SU-DHL-6 (cell line): ENCODE measurements around the gene MAML3.

Experiments used
- H2AFZ ChIP-seq: fragments of 200-600 bp; sonication (generic); 2 replicates; pipeline ENCODE4 v1.6.1; 2014; ENCODE audit warnings: low read depth, mild to moderate bottlenecking, moderate library complexity, mixed read lengths, antibody characterized with exemption, low read length; ENCODE audit not compliant: severe bottlenecking
- H3F3A ChIP-seq: fragments of 200-600 bp; shearing (Covaris generic); 2 replicates; pipeline ENCODE4 v1.6.0; 2016; ENCODE audit warnings: antibody characterized with exemption, mild to moderate bottlenecking; ENCODE audit not compliant: insufficient read depth
- H3K27ac ChIP-seq: fragments of 200-600 bp; sonication (generic); 2 replicates; pipeline ENCODE4 v1.5.1; 2016; ENCODE audit warnings: low read depth, mild to moderate bottlenecking, low read length, moderate library complexity, mixed read lengths
- H3K27me3 ChIP-seq: fragments of 200-600 bp; sonication (generic), shearing (Covaris generic); 2 replicates; pipeline ENCODE4 v1.6.0; 2014; ENCODE audit warnings: mild to moderate bottlenecking, low read length
- H3K36me3 ChIP-seq: fragments of 200-600 bp; sonication (generic); 2 replicates; pipeline ENCODE4 v1.6.1; 2014; ENCODE audit warnings: mild to moderate bottlenecking, low read length, mixed read lengths
- H3K4me2 ChIP-seq: fragments of 300-600, 200-600 bp; shearing (Covaris generic), sonication (generic); 2 replicates; pipeline ENCODE4 v1.6.0; 2014; ENCODE audit warnings: low read length, low read depth, mild to moderate bottlenecking; ENCODE audit not compliant: poor library complexity, severe bottlenecking
- H3K4me3 ChIP-seq: fragments of 200-600 bp; sonication (generic); 2 replicates; pipeline ENCODE4 v1.5.1; 2014; ENCODE audit warnings: antibody characterized with exemption, low read length, mild to moderate bottlenecking, mixed read lengths; ENCODE audit not compliant: insufficient read depth, poor library complexity, severe bottlenecking
- H3K79me2 ChIP-seq: fragments of 200-600 bp; sonication (generic); 2 replicates; pipeline ENCODE4 v1.6.1; 2014; ENCODE audit warnings: mild to moderate bottlenecking, low read length, moderate library complexity; ENCODE audit not compliant: insufficient read depth
- H3K9ac ChIP-seq: fragments of 200-600 bp; sonication (generic); 2 replicates; pipeline ENCODE4 v1.7.0; 2014; ENCODE audit warnings: mild to moderate bottlenecking, low read length
- H3K9me2 ChIP-seq: fragments of 200-600 bp; sonication (generic); replicated peaks from 2 replicates; pipeline ENCODE4 v1.6.1; 2014; ENCODE audit warnings: low read length; ENCODE audit not compliant: insufficient read depth
- H3K9me3 ChIP-seq: fragments of 200-600 bp; sonication (generic); 2 replicates; pipeline ENCODE4 v1.6.1; 2014; ENCODE audit warnings: low read length, mixed read lengths; ENCODE audit not compliant: insufficient read depth
- H4K20me1 ChIP-seq: fragments of 200-600 bp; sonication (generic); 2 replicates; pipeline ENCODE4 v1.6.1; 2014; ENCODE audit warnings: low read depth, mild to moderate bottlenecking, antibody characterized with exemption, low read length, moderate library complexity, mixed read lengths
- EZH2phosphoT487 ChIP-seq: fragments of 200-600 bp; sonication (generic), shearing (Covaris generic); conservative IDR thresholded peaks from 2 replicates; pipeline ENCODE4 v1.6.1; 2018; ENCODE audit warnings: mild to moderate bottlenecking, antibody characterized with exemption, low read length, moderate library complexity, mixed read lengths
- TF ChIP-seq, protein P1 (sequence below): fragments of 200-600 bp; sonication (generic); IDR thresholded peaks from one replicate; pipeline ENCODE4 v1.5.1; 2017; ENCODE audit warnings: antibody characterized with exemption, mild to moderate bottlenecking, low read length, moderate library complexity; ENCODE audit not compliant: insufficient read depth, poor library complexity, severe bottlenecking

Gene MAML3

DNA sequence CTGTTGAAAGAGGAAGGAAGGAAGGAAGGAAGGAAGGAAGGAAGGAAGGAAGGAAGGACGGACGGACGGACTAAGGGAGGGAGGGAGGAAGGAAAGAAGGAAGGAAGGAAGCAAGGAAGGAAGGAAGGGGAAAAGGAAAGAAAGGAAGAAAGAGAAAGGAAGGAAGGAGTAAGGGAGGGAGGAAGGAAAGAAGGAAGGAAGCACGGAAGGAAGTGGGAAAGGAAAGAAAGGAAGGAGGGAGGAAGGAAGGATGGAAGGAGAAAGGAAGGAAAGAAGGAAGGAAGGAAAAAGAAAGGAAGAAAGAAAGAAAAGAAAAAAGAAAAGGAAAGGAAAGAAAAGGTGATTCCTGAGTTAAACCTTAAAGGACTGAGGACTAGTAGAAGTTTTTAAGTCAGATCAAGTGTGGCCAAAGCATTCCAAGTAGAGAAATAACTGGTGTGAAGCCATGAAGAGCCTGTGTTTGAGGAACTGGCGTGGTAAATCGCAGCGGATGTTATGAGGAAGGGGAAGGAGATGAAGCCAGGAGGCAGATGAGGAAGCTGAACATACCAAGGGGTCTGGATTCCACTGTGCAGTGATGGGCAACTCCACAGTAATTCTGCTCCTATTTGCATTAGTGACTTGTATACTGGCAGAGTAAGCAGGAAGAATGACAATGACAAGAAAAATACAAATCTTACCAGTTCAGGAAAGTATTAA, 324.9 kb downstream of the MAML3 start:
- no peak overlapping the region for H3K9ac ChIP-seq
- no peak for TF ChIP-seq EZH2phosphoT487
- TF ChIP-seq, protein P1, sequence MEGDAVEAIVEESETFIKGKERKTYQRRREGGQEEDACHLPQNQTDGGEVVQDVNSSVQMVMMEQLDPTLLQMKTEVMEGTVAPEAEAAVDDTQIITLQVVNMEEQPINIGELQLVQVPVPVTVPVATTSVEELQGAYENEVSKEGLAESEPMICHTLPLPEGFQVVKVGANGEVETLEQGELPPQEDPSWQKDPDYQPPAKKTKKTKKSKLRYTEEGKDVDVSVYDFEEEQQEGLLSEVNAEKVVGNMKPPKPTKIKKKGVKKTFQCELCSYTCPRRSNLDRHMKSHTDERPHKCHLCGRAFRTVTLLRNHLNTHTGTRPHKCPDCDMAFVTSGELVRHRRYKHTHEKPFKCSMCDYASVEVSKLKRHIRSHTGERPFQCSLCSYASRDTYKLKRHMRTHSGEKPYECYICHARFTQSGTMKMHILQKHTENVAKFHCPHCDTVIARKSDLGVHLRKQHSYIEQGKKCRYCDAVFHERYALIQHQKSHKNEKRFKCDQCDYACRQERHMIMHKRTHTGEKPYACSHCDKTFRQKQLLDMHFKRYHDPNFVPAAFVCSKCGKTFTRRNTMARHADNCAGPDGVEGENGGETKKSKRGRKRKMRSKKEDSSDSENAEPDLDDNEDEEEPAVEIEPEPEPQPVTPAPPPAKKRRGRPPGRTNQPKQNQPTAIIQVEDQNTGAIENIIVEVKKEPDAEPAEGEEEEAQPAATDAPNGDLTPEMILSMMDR = no peak
- H2AFZ ChIP-seq = no peak overlapping the region
- no peaks in the 10 kb centered on the region for H3K79me2 ChIP-seq
- H3K27ac ChIP-seq = no peak overlapping the region
- H3F3A ChIP-seq = no peaks in the 10 kb centered on the region
- no peak overlapping the region for H3K4me3 ChIP-seq
- H3K4me2 ChIP-seq = no peak overlapping the region
- H3K9me3 ChIP-seq = no peaks in the 10 kb centered on the region
- H3K9me2 ChIP-seq = no peaks in the 10 kb centered on the region
- H4K20me1 ChIP-seq = no peaks in the 10 kb centered on the region
- no peaks in the 10 kb centered on the region for H3K36me3 ChIP-seq
- no peaks in the 10 kb centered on the region for H3K27me3 ChIP-seq

GRCh38 chr4:139826426-139826825, 327.6 kb downstream of the MAML3 start:
- no peaks in the 10 kb centered on the region for H3K9me3 ChIP-seq
- no peak overlapping the region for H2AFZ ChIP-seq
- H3K9ac ChIP-seq = no peak overlapping the region
- no peaks in the 10 kb centered on the region for H4K20me1 ChIP-seq
- no peaks in the 10 kb centered on the region for H3K9me2 ChIP-seq
- H3K4me3 ChIP-seq = no peak overlapping the region
- H3K4me2 ChIP-seq = no peak overlapping the region
- TF ChIP-seq EZH2phosphoT487 = no peak
- TF ChIP-seq, protein P1 = no peak
- no peaks in the 10 kb centered on the region for H3K79me2 ChIP-seq
- no peaks in the 10 kb centered on the region for H3K27me3 ChIP-seq
- H3F3A ChIP-seq = no peaks in the 10 kb centered on the region
- no peak overlapping the region for H3K27ac ChIP-seq
- no peaks in the 10 kb centered on the region for H3K36me3 ChIP-seq

DNA sequence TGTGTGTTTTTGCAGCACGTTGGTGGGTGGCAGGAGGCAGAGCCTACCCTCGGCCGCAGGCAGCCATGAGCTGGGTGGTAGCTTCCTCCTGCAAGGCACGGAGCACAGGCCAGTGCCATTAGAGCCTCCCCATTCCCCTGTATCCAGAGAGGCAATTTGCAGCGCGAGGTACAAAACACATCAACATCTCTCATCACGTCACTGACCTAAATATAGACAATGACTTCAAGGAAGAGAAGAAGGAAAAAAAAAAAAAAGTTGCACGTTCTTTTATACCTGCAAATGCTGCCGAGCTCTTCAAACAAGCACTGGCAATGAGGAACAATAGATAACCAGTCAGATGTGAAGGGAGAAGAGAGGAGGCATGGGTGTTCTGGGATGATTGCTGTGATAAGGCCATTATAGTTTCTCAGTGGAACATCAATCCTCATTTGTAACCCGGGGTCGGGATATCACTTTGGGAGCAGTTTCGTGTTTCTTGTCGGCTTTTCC, 328.4 kb downstream of the MAML3 start:
- Histone ChIP-seq H3K9me3 (no peaks in the 10 kb centered on the region), H3K9ac (no peak overlapping the region), H3F3A (no peaks in the 10 kb centered on the region), H3K4me3 (no peak overlapping the region), H3K36me3 (no peaks in the 10 kb centered on the region), H3K27me3 (no peaks in the 10 kb centered on the region), H3K4me2 (no peak overlapping the region), H2AFZ (no peak overlapping the region), H3K9me2 (no peaks in the 10 kb centered on the region), H3K79me2 (no peaks in the 10 kb centered on the region), H4K20me1 (no peaks in the 10 kb centered on the region), H3K27ac (no peak overlapping the region)
- TF ChIP-seq, protein P1 = no peak
- TF ChIP-seq EZH2phosphoT487 = no peak
